Skeletal muscle tissue (tissue), 4 donors: Measurements from ENCODE around the gene ZNF446. TPM values are rescaled to one million over a fixed set of nuclear protein-coding genes. Genes with fewer than 3 reads are reported as not detected.
A peak's percentile ranks its signal among the peaks of the same experiment; 100 is the strongest.
"Not testable (repeated sequence)": the region's sequence is repeated elsewhere in the genome, so short reads cannot be mapped to it uniquely, and the experiment has no call there.

Source experiments
- H3K27ac ChIP-seq: one replicate; pipeline ENCODE4 v1.7.0; 2013; ENCODE audit warnings: mild to moderate bottlenecking, low read depth, low read length, inconsistent platforms
- H3K27me3 ChIP-seq, 3 donors: one replicate each; pipeline ENCODE4 v1.7.0; 2013; ENCODE audit warnings: low read length in 3 of 3; ENCODE audit not compliant: control insufficient read depth in 3 of 3, insufficient read depth in 3 of 3
- H3K36me3 ChIP-seq, 3 donors: one replicate each; pipeline ENCODE4 v1.7.0; 2013; ENCODE audit warnings: low read length in 3 of 3; ENCODE audit not compliant: control insufficient read depth in 3 of 3, insufficient read depth in 3 of 3
- H3K4me1 ChIP-seq, 3 donors: one replicate each; pipeline ENCODE4 v1.7.0; 2013; ENCODE audit warnings: low read length in 3 of 3, mild to moderate bottlenecking in 3 of 3; ENCODE audit not compliant: control insufficient read depth in 3 of 3, insufficient read depth in 3 of 3
- H3K4me3 ChIP-seq, 3 donors: one replicate each; pipeline ENCODE4 v1.7.0; 2013; ENCODE audit warnings: low read length in 3 of 3
- H3K9ac ChIP-seq, 3 donors: one replicate each; pipeline ENCODE4 v1.7.0; 2013; ENCODE audit warnings: low read length in 3 of 3, mild to moderate bottlenecking in 3 of 3, moderate library complexity in 2 of 3, low read depth in 1 of 3
- H3K9me3 ChIP-seq, 3 donors: one replicate each; pipeline ENCODE4 v1.7.0; 2013; ENCODE audit warnings: low read length in 3 of 3; ENCODE audit not compliant: control insufficient read depth in 3 of 3
- total RNA-seq: library from RNA; depleted of rRNA; stranded (reverse); fragments of >200 nt; gene quantifications from one replicate; pipeline ENCODE4 v1.2.3, GENCODE V29; 2014
- donor health status: Osteomylitis.

Gene ZNF446
- total RNA-seq, 1 donor from 2014 or later, result 3.1 TPM

- Histone ChIP-seq H3K4me1 (peaks cover 8 to 19% (median 15%) of the 10 kb centered on the region in 3 donors), H3K9ac (no peak overlapping the region), H3K4me3 (no peak overlapping the region), H3K27me3 (no peaks in the 10 kb centered on the region), H3K9me3 (no peaks in the 10 kb centered on the region), H3K36me3 (peaks cover 27 to 31% (median 30%) of the 10 kb centered on the region in 3 donors), H3K27ac (no peak overlapping the region)
These were observed 6.7 kb upstream of the ZNF446 start for GRCh38 chr19:58469241-58470013.

GRCh38 chr19:58470837-58471543 is 5.2 kb upstream of the ZNF446 start:
- not testable (repeated sequence) for H3K9me3 ChIP-seq, H3K27me3 ChIP-seq, H3K4me3 ChIP-seq, H3K9ac ChIP-seq, H3K27ac ChIP-seq
- Histone ChIP-seq H3K36me3 (peaks cover 27 to 31% (median 30%) of the 10 kb centered on the region in 3 donors), H3K4me1 (peaks cover 19 to 30% (median 26%) of the 10 kb centered on the region in 3 donors)

GRCh38 chr19:58471736-58472135 is 4.4 kb upstream of the ZNF446 start:
- H3K4me3 ChIP-seq, result no peak overlapping the region
- no peak overlapping the region for H3K27ac ChIP-seq
- H3K9ac ChIP-seq, result no peak overlapping the region
- H3K36me3 ChIP-seq, result peaks cover 27 to 31% (median 30%) of the 10 kb centered on the region in 3 donors
- no peaks in the 10 kb centered on the region for H3K9me3 ChIP-seq
- H3K27me3 ChIP-seq, result no peaks in the 10 kb centered on the region
- peaks cover 19 to 33% (median 27%) of the 10 kb centered on the region in 3 donors for H3K4me1 ChIP-seq

GRCh38 chr19:58473775-58474174 is 2.4 kb upstream of the ZNF446 start:
- H3K9ac ChIP-seq, result no peak overlapping the region
- no peak overlapping the region for H3K27ac ChIP-seq
- H3K9me3 ChIP-seq, result no peaks in the 10 kb centered on the region
- H3K27me3 ChIP-seq, result no peaks in the 10 kb centered on the region
- peaks cover 18 to 37% (median 19%) of the 10 kb centered on the region in 3 donors for H3K4me1 ChIP-seq
- H3K36me3 ChIP-seq, result peaks cover 27 to 37% (median 36%) of the 10 kb centered on the region in 3 donors
- no peak overlapping the region for H3K4me3 ChIP-seq

- H3K4me1 ChIP-seq, result peaks cover 18 to 37% (median 19%) of the 10 kb centered on the region in 3 donors
- H3K27me3 ChIP-seq, result no peaks in the 10 kb centered on the region
- H3K27ac ChIP-seq, result peak overlapping the region; percentile 88
- H3K9ac ChIP-seq, result peak overlapping the region in 1 of 3 donors; percentile 89
- H3K36me3 ChIP-seq, result peaks cover 29 to 38% (median 35%) of the 10 kb centered on the region in 3 donors
- no peak overlapping the region for H3K4me3 ChIP-seq
- no peaks in the 10 kb centered on the region for H3K9me3 ChIP-seq
These were observed 1.7 kb upstream of the ZNF446 start for GRCh38 chr19:58474291-58474996.

- H3K9me3 ChIP-seq, result no peaks in the 10 kb centered on the region
- H3K9ac ChIP-seq, result peak overlapping the region; percentile 84 to 89 (median 85)
- H3K36me3 ChIP-seq, result peaks cover 26 to 32% (median 29%) of the 10 kb centered on the region in 3 donors
These were observed 997 bp upstream of the ZNF446 start for GRCh38 chr19:58474997-58475713.

GRCh38 chr19:58476498-58477015 is 405 bp downstream of the ZNF446 start:
- Histone ChIP-seq H3K27me3 (no peaks in the 10 kb centered on the region), H3K27ac (peak overlapping the region; percentile 88), H3K9ac (peak overlapping the region; percentile 84 to 89 (median 85)), H3K4me3 (peak overlapping the region; percentile 86 to 92 (median 91)), H3K9me3 (no peaks in the 10 kb centered on the region), H3K36me3 (peaks cover 29 to 37% (median 36%) of the 10 kb centered on the region in 3 donors), H3K4me1 (peaks cover 18 to 37% (median 19%) of the 10 kb centered on the region in 3 donors)

More at GRCh38 chr19:58474997-58475713, 997 bp upstream of the ZNF446 start:
- no peaks in the 10 kb centered on the region for H3K27me3 ChIP-seq
- H3K4me1 ChIP-seq, result peaks cover 18 to 37% (median 19%) of the 10 kb centered on the region in 3 donors
- H3K27ac ChIP-seq, result peak overlapping the region; percentile 88
- H3K4me3 ChIP-seq, result peak overlapping the region; percentile 86 to 92 (median 91)

GRCh38 chr19:58477130-58477529 is 978 bp downstream of the ZNF446 start:
- Histone ChIP-seq H3K27me3 (no peaks in the 10 kb centered on the region), H3K4me3 (peak overlapping the region; percentile 86 to 92 (median 91)), H3K36me3 (peaks cover 26 to 32% (median 31%) of the 10 kb centered on the region in 3 donors), H3K9ac (peak overlapping the region; percentile 61 to 89 (median 85)), H3K9me3 (no peaks in the 10 kb centered on the region), H3K27ac (peak overlapping the region; percentile 88), H3K4me1 (peaks cover 18 to 37% (median 19%) of the 10 kb centered on the region in 3 donors)

GRCh38 chr19:58477871-58478270 is 1.7 kb downstream of the ZNF446 start:
- Histone ChIP-seq H3K27ac (no peak overlapping the region), H3K27me3 (no peaks in the 10 kb centered on the region), H3K4me1 (peaks cover 18 to 37% (median 19%) of the 10 kb centered on the region in 3 donors), H3K9me3 (no peaks in the 10 kb centered on the region), H3K36me3 (peaks cover 19 to 25% (median 24%) of the 10 kb centered on the region in 3 donors), H3K9ac (no peak overlapping the region), H3K4me3 (no peak overlapping the region)
